ENCODE results near the gene MYLK4.

MYLK4 gene

DNA sequence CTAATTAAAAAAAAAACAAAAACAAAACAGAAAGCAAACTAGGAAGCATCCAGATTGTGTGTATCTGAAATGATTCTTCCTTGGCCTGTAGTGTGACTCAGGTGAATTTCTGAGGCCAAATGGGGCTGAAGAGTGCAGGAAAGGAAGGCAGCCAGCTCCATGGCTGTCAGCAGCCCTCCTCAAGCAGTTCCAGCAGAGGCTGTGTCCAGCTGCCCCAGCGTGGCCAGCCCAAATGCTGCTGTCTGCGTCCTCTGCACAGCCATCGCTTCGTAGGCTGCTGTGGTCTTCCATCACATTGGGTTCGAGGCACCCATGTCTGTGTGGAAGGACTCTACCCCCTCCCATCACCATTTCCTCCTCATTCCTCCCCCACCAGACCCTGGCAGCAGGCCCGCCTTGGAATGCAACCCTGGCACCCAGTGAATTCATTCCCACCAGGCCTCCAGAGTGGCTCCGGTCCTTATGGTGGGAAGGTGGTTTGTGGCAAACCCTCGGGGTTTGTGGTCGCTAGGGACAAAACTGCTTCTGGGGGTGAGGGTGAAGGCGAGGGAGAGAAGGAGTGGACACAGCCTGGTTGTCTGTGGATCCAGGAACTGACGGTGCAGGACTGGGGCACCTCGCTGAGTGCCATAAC is 81.5 kb downstream of the MYLK4 start:
- TF ChIP-seq, protein P1, sequence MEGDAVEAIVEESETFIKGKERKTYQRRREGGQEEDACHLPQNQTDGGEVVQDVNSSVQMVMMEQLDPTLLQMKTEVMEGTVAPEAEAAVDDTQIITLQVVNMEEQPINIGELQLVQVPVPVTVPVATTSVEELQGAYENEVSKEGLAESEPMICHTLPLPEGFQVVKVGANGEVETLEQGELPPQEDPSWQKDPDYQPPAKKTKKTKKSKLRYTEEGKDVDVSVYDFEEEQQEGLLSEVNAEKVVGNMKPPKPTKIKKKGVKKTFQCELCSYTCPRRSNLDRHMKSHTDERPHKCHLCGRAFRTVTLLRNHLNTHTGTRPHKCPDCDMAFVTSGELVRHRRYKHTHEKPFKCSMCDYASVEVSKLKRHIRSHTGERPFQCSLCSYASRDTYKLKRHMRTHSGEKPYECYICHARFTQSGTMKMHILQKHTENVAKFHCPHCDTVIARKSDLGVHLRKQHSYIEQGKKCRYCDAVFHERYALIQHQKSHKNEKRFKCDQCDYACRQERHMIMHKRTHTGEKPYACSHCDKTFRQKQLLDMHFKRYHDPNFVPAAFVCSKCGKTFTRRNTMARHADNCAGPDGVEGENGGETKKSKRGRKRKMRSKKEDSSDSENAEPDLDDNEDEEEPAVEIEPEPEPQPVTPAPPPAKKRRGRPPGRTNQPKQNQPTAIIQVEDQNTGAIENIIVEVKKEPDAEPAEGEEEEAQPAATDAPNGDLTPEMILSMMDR (IDR thresholded peaks at IDR 0.05) = no peak

DNA sequence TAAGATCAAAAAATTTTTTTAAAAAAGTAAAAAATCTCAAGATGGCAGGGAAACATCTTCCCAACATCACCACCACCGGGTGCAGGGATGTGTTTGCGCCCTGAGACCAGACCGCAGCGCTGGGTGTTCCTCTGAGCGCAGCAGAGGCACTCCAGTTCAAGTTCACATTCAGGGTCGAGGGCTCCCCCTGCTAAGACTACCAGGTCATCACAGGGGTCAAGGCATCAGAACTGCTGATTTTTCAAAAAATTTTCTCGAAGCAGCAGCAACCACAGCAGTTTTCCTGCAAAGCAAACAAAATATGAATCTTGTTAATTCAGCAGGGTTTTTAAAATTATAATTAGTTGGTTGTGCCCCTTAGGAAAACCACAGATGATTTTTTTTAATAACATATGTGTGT is 83.1 kb downstream of the MYLK4 start:
- TF ChIP-seq, protein P1 (IDR thresholded peaks at IDR 0.05) = no peak

DNA sequence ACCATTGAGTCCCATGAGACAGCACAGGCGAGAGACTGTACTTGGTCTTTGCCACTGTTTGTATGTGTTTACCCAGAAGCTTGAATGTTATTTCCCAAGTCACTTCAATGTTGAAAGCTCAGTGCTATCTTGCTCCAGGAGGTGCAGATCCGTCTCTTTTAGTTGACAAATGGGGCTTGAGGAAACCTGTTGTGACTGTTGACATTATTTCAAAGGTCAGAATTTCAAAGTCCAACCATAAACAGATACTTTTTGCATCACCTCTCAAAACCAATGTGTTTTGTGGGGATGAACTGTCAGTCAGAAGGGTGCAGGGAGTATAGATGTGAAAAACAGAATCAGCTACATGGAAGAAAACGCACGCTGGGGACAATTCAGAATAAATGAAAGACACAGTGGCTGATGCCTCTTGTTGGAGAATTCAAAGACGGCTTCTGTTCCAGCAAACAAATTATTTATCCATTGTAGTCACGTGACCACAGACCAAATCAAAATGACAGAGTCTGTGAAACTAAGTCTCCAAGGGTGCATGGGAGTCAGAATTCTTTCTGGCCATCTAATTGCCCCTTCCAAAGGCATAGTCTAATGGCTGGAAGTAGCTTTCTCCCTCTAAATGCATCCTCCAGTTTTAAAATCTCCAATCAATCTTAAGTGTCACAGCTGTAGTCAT is 83.7 kb downstream of the MYLK4 start:
- TF ChIP-seq, protein P1 (IDR thresholded peaks at IDR 0.05) = no peak

DNA sequence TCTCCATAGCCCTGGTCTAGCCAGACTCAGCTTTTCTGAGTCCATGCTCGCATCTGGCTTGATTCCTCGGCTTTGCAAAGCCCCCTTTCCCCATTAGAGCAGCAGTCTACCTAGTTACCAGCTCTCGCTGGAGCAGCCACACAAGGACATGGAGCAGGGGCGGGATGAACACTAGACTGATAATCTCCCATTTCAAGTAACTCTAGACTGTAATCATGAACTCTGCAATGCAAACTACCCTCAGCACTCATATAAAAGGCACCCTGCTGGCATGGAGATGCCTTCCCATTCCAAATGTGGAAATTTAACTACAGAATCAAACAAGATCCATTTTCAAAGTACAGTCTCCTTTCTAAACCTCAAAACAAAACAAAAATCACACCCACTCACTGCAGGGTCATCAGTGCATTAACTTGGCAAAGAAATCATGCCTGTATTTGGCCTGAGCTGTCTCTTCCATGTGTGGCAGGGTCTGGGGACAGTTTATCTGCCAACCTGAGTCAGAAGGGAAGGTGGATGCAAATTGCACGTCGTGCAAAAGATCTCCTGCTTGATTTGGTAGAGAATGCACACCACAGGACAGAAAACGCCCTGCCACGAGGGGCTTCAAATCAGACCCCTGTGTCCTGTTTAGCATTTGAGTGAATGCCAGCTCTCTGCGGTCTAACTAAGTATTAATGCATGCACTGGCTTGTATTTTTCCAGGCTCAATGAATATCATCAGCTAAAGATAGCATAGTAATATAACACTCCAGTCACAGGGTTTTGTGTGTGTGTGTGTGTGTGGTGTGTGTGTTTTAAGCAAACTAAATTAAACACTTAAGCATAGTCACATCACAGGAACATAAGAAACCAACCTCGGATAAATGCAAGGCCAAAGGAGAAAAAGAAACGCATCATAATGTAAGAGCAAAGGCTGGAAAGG is 85.3 kb downstream of the MYLK4 start:
- TF ChIP-seq, protein P1 (IDR thresholded peaks at IDR 0.05) = no peak

DNA sequence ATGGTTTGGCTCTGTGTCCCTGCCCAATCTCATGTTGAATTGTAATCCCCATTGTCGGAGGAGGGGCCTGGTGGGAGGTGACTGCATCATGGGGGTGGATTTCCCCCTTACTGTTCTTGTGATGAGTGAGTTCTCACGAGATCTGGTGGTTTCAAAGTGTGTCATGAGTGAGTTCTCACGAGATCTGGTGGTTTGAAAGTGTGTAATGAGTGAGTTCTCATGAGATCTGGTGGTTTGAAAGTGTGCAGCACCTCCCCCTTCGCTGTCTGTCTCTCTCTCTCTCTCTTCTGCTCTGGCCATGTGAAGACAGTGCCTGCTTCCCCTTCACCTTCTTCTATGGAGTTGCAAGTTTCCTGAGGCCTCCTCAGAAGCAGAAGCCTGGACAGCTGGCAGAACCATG is 87.6 kb downstream of the MYLK4 start:
- TF ChIP-seq, protein P1 (IDR thresholded peaks at IDR 0.05) = no peak

DNA sequence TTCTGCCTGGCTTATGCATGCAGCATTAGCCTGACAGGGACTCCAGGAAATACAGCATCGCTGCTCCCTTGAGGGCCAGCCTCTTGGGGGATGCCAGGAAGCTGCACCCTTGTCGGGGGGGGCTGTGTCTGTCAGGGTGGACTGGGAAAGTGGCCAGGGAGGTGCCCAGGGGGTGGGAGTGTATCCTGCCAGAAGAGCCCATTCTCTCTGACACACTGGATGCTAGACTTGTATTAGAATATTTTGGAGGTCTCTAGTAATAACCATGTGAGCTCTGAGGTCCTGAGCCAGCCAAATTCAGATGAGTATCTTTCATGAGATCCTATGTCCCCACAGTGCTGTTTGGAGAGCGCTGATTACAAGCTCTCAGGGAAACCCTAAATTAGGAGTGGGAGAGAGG is 89.1 kb downstream of the MYLK4 start:
- TF ChIP-seq, protein P1 (IDR thresholded peaks at IDR 0.05) = no peak

DNA sequence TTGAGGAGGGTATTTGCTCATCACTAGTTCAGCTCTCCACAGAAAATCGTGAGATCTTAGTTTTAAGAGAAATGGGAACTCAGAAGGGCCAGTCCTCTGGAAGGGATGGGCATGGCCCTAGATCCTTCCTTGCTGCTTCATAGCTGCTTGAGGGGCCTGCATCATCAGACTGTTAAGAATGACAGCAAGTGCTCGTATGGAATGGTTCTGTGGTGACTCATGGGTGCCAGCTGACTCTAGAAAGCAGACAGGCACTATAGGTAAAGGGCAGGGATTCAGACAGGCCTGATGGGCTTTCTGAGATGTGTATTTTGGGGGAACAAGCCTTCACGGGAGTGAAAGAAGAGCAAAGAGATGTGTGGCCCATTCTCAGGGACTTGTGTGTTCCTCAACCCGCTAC is 90.8 kb downstream of the MYLK4 start:
- TF ChIP-seq, protein P1 (IDR thresholded peaks at IDR 0.05) = no peak

Measured in LNCAP (cell line).